ENCODE data around the gene DHRS12.
A peak's percentile ranks its signal among the peaks of the same experiment; 100 is the strongest.

DHRS12 gene

DNA sequence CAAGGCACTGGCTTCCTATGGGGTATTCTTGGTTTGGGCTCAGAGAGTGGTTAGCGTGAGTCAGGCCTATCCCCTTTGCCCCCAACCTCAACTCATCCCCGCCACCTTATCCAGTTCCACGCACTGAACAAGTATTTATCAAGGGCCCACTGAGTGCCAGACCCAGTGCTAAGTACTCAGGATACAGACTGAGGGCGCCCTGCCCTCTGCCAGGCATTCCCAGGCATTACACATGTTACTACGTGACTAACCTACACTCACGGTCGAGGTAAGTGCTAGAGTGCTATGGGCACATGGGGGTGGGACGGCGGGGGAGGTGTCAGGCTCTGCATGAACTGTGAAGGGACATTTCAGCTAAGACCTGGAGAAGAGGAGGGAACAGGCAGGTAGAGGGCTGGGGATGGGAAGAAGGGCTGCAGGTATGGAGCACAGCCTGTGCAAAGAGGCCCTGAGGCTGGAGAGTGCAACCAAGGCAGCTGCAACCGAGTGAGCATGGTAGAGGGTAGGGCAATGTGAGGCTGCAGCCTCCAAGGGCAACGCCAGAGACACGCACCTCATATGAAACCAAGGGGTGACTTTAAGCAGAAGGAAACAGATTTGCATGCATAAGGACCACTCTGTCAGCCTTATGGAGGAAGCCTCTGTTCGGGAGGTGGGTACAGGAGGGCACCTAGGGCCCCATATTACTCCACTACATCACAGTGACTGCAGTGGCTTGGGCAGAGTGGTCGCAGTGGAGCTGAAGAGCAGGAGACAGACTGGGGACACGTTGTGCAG lies 22.5 kb downstream of the DHRS12 start:
- DNase-seq (ENCODE audit: low spot score), result peak; percentile 31

- DNase-seq (ENCODE audit: low spot score), result no peak
Measured at GRCh38 chr13:51780099-51780498, 23.9 kb downstream of the DHRS12 start.

DNA sequence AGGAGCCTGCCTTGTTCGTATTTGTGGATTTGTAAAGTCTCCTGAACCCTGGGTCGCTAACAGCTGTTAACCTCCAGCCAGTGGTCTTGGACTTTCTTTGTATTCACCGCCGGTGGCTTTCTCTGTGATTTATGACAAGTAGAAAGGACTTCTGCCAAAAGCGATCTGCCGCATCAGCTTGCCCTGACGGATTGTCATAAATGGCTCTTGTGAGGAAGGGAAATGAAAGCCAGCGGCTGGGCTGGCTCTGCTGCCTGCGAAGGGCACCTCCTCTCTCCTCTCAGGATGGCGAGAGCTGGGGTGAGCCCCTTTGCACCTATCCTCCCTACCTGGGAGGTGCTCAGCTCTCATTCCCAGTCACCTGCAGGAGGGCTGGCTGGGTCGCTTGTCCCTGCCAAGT lies 25.6 kb downstream of the DHRS12 start:
- peak; percentile 73 for DNase-seq (ENCODE audit: low spot score)

GRCh38 chr13:51777921-51778320 lies 26.0 kb downstream of the DHRS12 start:
- DNase-seq (ENCODE audit: low spot score), result peak; percentile 70

DNA sequence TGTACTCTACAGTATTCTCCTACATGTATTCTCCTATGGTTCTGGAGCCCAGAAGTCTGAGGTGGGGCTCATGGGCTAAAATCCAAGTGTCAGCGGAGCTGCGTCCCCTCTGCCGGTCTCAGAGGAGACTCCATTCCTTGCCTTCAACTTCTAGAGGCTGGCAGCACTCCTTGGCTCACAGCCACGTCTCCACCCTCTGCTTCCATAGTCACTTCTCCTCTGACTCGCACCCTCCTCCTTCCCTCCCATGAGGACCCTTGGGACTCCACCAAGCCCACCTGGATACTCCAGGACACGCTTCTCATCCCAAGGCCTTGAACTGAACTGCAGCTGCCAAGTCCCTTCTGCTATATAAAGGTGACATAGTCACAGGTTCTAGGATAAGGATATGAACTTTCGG lies 27.8 kb downstream of the DHRS12 start:
- DNase-seq (ENCODE audit: low spot score), result no peak

- no peak for DNase-seq (ENCODE audit: low spot score)
Measured at GRCh38 chr13:51773515-51773914, 30.4 kb downstream of the DHRS12 start.

DNA sequence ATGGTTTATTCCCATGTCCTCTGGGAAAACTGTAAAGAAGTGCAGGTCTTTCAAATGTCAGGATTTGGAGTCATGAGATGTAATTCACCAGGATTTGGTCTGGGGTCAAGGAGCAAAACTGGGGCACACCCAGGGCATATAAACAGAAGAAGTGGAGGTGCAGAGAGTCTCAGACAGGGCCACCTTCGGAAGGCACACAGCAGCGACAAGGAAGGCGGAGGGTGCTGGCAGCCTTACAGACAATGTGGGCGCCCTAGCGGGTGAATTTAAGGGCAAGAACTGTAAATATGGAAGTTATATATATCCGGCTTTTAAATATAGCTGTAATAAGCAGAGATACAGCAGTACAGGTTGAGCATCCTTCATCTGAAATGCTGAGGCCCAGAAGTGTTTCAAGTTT lies 31.2 kb downstream of the DHRS12 start:
- DNase-seq (ENCODE audit: low spot score), result no peak

GRCh38 chr13:51772105-51772455 lies 31.9 kb downstream of the DHRS12 start:
- no peak for DNase-seq (ENCODE audit: low spot score)

GRCh38 chr13:51771418-51772104 lies 32.4 kb downstream of the DHRS12 start:
- DNase-seq (ENCODE audit: low spot score), result no peak

GRCh38 chr13:51770681-51771417 lies 33.1 kb downstream of the DHRS12 start:
- no peak for DNase-seq (ENCODE audit: low spot score)

DNA sequence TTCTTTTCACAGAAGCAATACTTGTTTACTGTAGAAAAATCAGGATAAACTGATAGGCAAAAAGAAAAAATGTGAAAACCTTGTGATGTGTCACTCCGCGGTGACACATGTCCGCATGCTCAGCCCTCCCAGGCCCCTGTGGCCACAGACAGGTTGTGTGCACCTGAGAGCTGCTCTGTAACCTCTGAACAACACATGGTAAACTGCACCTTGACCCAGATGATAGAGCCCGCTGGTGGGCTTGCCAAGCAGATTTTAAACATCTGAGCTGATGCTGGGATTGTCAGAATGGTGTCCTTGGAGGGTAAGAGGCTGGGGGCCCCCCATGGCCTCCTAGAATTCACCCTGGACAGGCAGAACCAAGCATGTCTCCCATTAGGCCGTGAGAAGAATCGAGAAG lies 33.8 kb downstream of the DHRS12 start:
- peak; percentile 20 for DNase-seq (ENCODE audit: low spot score)

GRCh38 chr13:51769455-51770127 lies 34.4 kb downstream of the DHRS12 start:
- no peak for DNase-seq (ENCODE audit: low spot score)

GRCh38 chr13:51768976-51769375 lies 35.0 kb downstream of the DHRS12 start:
- no peak for DNase-seq (ENCODE audit: low spot score)

DNA sequence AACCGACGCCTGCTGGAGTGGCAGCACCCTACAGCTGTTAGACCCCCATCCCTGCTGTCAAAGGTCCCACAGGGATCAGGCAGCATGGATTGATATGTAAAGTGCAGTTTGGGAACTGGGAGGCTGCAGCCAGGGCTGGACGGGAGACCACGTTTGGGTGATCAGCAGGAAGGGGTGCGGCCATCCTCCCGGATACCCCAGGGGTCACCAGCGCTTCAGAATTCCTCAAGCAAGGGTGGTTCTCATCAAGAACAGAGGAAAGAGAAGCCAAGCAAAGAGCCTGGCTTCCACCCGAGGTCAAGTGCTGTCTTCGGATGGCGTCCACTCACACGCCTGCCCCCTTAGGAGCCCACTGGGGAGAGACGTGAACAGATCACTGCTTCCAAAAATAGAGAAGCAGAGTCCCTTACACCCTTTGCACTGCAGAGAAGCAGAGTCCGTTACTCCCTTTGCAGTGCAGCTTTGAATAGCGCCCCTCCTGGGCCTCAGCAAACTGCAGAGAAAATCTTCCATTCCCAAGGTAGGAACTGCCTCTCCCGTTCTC lies 35.5 kb downstream of the DHRS12 start:
- DNase-seq (ENCODE audit: low spot score), result no peak

- DNase-seq (ENCODE audit: low spot score), result no peak
Measured at GRCh38 chr13:51767100-51767499, 36.9 kb downstream of the DHRS12 start.

- no peak for DNase-seq (ENCODE audit: low spot score)
Measured at GRCh38 chr13:51765142-51765515, 38.8 kb downstream of the DHRS12 start.

- DNase-seq (ENCODE audit: low spot score), result peak; percentile 95
Measured at GRCh38 chr13:51764184-51765141, 39.5 kb downstream of the DHRS12 start.

- no peak for DNase-seq (ENCODE audit: low spot score)
Measured at GRCh38 chr13:51763486-51763885, 40.5 kb downstream of the DHRS12 start.

GRCh38 chr13:51761643-51762350 lies 42.2 kb downstream of the DHRS12 start:
- no peak for DNase-seq (ENCODE audit: low spot score)

- no peak for DNase-seq (ENCODE audit: low spot score)
Measured at GRCh38 chr13:51760592-51760991, 43.4 kb downstream of the DHRS12 start.
